GM18519 (cell line): ENCODE data around the gene OPRPN.

Experiments used
- ATAC-seq: cut with Tn5 transposase; IDR thresholded peaks from one replicate; pipeline ENCODE4 v1.9.1; 2021; ENCODE audit warnings: mild to moderate bottlenecking, moderate library complexity; ENCODE audit not compliant: unreplicated experiment, low FRiP score

The OPRPN gene

DNA sequence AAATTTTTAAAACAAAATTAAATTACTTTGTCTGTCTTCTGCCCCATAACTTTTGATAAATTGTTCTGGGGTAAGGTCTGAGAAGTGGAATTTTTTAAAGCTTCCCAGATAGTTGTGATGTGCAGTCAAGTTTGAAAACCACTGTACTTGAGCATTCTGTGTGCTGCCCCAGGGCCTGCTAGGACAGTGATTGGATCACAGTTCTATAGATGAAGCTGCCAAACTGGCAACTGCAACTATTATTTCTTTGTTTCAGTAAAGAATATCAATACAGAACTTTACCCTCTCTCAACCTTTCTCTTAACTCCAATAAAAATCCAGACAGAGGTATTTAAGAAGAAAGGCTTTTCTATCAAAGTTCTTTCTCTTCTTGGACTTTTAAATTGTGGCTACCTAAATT lies at the start of gene OPRPN:
Gene OPRPN (plus strand): TSS at position 361 of the 400 bp plus-strand sequence. CDS start 1,346 bp downstream, outside the sequence.
- no peak for ATAC-seq

- ATAC-seq = no peak
These were observed 41.6 kb upstream of the OPRPN start for GRCh38 chr4:70356185-70356584.

DNA sequence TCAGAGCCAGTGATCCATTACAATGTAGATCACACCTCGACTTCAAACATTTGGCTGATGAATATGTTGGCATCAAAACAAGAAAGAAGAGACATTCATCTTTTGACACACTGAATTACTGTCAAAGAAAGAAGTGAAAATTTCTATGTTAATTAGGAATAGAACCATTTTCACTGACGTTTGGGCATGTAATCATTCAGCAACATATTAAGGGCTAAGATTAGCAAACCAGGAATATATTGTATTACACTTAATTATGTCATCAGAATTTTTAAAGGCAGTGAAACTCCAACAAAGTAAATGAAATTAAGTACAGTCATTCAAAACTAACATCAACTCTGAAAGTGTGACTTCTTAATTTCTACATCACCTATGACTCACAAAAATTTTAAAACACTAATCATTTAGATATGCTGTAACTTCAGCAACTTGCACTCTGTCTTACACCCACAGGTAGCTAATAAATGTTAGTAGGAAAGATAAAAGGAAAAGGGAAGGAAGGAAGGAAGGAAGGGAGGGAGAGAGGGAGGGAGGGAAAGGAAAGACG lies 38.6 kb upstream of the OPRPN start:
- ATAC-seq = no peak

GRCh38 chr4:70360460-70360859 lies 37.3 kb upstream of the OPRPN start, which contains the start of gene SMR3A:
Gene SMR3A, plus strand, starts transcription at chr4:70360760. Its CDS starts 1,356 bp downstream, at chr4:70362116.
- no peak for ATAC-seq

DNA sequence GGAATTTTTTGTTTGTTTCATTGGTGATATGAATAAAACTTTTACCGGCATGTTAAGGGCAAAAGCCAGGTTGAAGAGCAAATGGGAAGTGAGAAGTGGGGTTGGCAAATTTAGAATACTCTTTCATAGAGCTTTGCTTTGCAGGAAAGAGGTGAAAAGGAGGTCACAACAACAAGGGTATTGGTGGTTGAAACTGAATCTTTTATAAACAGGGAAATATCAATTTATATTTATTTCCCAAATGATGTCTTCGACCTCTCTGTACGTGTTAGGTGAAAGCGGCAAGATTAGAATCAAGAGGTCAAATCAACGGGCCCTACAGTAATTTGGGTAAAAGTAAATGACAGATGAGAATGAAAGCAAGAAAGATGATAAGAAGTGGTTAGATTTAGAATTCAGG lies 33.7 kb upstream of the OPRPN start:
- ATAC-seq = no peak

GRCh38 chr4:70365479-70365878 lies 32.3 kb upstream of the OPRPN start:
- no peak for ATAC-seq

DNA sequence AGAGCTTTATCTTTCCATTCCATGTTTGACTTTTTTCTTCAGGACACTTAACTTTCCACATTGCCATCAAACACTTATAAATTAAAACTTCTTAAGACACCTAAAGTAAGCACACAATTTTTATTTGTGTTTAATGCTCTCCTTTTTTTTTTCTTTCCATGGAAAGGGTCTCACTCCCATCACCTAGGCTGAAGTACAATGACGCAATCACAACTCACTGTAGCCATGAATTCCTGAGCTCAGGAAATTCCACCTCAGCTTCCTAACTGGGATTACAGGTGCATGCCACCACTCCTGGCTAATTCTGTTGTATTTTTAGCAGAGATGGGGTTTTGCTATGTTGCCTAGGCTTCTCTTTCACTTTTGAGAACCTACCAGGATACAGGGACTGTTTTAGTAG lies 29.9 kb upstream of the OPRPN start:
- no peak for ATAC-seq

DNA sequence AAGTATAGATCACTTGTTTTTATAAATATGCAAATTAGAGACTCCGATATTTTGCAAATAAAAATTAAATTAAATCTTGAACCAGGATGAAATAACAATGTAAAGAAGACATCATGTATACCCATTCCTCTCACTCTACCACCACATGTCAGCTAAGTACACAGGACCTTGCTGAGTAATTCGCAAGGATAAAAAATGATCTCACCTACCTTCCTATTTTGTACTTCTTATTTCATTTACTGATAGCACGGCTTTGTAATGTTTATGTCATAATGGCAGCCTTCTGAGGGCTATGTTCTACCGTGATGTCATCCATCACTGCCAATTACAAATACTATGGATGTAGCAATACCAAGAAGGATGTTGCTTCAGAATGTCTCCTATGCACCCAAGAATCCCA lies 25.8 kb upstream of the OPRPN start:
- no peak for ATAC-seq

DNA sequence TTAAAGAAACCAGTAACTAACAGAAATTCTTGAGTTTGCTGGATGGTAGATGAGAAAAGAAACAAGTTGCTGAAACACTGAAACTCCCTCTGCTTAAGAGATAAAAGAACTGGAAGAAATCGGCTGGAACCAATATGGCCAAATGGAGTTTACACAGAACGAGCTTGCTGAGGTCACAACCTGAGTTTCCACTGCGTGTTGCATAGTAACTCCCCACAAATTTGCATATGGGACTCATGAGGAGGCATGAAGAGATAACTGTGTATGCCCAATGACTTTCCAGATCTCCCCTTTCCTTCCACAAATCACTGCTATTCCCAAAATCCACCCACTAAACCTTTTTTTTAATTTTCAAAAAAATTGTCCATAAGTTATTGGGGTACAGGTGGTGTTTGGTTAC lies 25.0 kb upstream of the OPRPN start:
- no peak for ATAC-seq

DNA sequence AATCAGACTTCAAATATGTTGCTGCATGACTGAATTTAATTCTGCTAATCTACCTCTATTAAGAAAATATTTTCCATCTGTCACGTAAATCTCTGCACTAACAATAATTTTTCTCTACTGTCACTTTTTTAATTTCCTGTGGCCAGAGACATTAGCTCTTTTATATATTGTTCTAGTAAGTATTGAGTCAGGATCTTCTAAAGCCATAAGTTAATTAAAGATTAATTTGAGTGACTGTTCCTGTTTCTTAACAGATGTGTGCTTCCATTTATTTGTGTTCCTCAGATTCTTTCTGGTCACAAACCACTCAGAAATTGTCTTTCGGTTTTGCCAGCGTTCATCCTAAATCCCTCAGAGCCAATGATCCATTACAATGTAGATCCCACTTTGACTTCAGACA lies 17.2 kb upstream of the OPRPN start:
- ATAC-seq = no peak

GRCh38 chr4:70382691-70383181 lies 15.0 kb upstream of the OPRPN start, which contains the start of gene SMR3B:
Gene SMR3B, plus strand, starts transcription at chr4:70383131. Its CDS starts 1,380 bp downstream, at chr4:70384511.
- ATAC-seq = no peak

DNA sequence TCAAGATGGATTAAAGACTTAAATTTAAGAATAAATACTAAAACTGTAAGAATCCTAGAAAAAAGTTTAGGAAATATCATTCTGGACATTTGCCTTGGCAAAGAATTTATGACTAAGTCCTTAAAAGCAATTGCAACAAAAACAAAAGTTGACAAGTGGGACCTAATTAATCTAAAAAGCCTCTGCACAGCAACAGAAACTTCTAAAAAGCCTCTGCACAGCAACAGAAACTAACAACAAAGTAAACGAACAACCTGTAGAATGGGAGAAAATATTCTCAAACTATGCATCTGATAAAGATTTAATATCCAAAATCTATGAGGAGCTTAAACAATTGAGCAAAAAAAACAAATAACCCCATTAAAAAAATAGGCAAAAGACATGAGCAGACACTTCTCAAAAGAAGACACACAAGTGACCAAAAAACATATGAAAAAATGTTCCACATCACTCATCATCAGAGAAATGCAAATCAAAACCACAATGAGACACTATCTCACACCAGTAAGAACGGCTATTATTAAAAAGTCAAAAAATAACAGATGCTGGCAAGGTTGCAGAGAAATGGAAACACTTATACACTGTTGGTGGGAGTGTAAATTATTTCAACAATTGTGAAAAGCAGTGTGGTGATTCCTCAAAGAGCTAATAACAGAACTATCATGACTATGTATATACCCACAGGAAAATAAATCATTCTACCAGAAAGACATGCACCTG lies 5.5 kb upstream of the OPRPN start:
- ATAC-seq = peak; percentile 44

- ATAC-seq = no peak
These were observed 1.6 kb downstream of the OPRPN start for GRCh38 chr4:70399319-70399718.

- peak; percentile 74 for ATAC-seq
These were observed 5.0 kb downstream of the OPRPN start for GRCh38 chr4:70402762-70403161.

DNA sequence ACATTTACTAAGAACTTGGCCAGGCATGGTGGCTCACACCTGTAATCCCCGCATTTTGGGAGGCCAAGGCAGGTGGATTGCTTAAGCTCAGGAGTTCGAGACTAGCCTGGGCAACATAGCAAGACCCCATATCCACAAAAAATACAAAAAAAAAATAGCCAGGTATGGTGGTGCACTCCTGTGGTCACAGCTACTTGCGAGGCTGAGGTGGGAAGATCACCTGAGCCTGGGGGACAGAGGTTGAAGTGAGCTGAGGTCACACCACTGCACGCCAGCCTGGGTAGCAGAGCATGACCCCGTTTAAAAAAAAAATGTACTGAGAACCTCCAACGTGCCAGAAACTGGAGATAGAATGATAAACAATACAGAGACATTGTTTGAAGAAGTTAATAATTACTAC lies 8.0 kb downstream of the OPRPN start:
- ATAC-seq = no peak

DNA sequence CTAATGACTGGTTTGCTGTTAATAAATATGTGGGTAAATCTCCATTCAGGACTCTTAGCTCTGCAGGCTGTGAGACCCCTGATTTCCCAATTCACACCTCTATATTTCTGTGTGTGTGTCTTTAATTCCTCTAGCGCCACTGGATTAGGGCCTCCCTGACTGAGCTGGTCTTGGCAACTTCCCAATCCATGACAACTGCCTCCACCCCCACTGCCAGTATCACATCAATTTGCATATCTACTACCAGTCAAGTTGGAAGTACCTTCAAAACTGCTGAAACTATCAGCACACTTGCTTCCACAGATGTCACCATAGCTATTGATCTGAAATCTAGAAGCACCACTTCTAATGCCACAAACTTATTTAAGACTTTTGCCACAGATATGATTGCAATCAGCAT lies 27.6 kb downstream of the OPRPN start:
- no peak for ATAC-seq

DNA sequence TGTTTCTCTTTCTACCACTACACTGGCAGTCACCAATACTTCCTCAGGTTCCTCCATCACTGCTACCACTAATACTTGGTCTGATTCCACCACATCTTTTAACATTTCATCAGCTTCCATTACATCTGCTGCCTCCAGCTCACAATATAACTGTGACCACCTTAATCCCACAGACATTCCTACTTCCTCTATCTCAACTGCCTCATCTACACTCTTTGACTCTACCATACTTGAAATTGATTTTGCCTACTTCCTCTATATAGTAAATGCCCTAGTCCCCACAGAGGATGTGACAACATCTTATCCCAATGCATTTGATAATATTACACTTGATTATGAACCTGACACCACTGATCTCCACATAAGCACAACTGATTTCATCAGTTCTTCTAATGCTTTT lies 29.0 kb downstream of the OPRPN start:
- no peak for ATAC-seq

GRCh38 chr4:70437197-70437596 lies 39.5 kb downstream of the OPRPN start:
- ATAC-seq = no peak

GRCh38 chr4:70442474-70442873 lies 44.7 kb downstream of the OPRPN start:
- ATAC-seq = no peak

GRCh38 chr4:70443329-70443728 lies 45.6 kb downstream of the OPRPN start:
- no peak for ATAC-seq

DNA sequence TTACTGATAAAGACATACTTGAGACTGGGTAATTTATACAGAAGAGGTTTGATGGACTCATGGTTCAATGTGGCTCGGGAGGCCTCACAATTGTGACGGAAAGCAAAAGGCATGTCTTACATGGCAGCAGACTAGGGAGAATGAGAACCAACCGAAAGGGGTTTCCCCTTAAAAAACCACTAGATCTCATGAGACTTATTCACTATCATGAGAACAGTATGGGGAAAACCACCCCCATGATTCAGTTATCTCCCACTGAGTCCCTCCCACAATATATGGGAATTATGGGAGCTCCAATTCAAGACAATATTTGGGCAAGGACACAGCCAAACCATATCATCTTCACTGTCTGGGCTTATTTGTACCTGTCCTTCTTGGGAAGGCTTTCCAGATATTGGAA lies 51.5 kb downstream of the OPRPN start:
- ATAC-seq = peak; percentile 70

GRCh38 chr4:70452946-70453345 lies 55.2 kb downstream of the OPRPN start:
- ATAC-seq = no peak
